ENCODE data around the gene NTN5.
"Not testable (repeated sequence)": the region's sequence is repeated elsewhere in the genome, so short reads cannot be mapped to it uniquely, and the experiment has no call there.

The NTN5 gene

GRCh38 chr19:48644355-48644754 lies 28.5 kb downstream of the NTN5 start:
- DNase-seq (ENCODE audit: low read depth): no peak

DNA sequence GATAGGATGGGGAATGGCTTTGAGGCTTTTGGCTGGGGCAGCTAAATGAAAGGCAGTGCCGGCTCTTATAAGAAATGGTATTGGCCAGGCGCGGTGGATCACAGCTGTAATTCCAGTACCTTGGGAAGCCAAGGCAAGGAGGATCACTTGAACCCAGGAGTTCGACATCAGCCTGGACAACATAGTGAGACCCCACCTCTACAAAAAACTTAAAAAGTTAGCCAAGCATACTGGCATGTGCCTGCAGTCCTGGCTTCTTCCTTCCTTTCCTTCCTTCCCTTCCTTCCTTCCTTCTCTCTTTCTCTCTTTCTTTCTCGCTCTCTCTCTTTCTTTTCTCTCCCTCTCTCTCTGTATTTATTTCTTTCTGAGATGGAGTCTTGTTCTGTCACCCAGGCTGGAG lies 30.0 kb downstream of the NTN5 start:
- no peak for DNase-seq (ENCODE audit: low read depth)

GRCh38 chr19:48641850-48642249 lies 31.0 kb downstream of the NTN5 start:
- DNase-seq (ENCODE audit: low read depth): no peak

DNA sequence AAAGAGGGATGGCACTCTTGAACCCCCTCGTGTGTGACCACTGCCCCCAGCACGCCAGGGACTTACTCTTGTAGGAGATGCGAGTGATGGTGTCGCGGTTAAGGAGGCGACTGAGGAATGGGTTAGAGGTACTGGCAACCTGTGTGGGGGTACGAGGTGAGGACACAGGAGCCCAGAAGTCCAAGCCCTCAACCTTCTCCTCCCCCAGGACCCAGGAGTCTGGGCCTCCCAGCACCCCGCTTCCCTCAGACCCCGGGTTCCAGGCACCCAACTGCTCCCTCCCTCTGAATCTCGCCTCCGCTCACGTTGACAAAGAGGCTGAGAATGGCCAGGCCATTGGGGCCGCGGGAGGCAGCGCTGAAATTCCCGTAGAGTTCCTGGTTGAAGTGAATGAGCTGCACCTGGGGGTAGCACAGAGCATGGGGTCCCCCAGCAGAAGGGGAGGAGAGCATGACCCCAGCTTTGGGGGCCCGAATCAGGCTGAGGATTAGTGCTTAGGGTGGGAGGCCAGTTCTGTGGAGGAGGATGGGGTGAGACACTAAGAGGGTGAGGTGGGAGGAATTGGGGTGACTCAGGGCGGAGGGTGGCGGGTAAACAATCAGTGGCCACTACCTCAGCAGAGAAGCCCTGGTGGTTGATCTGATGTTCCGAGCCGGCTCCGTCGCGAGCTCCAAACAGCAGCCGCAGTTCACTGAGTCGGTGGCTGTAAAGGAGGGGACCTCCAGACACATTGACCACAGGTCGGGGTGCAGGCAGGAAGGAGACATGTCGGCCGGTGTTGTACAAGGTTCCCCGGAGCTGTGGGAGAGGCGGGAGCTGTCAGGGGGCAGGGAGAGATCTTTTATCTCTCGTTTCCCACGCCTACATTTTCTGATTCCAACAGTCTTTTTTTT lies 33.1 kb downstream of the NTN5 start:
- no peak for DNase-seq (ENCODE audit: low read depth)

- no peak for DNase-seq (ENCODE audit: low read depth)
These were observed 33.9 kb downstream of the NTN5 start for GRCh38 chr19:48638831-48639381.

GRCh38 chr19:48637948-48638830 lies 34.6 kb downstream of the NTN5 start:
- peak; percentile 73 for DNase-seq (ENCODE audit: low read depth)

- DNase-seq (ENCODE audit: low read depth): peak; percentile 94
These were observed 35.3 kb downstream of the NTN5 start for GRCh38 chr19:48637449-48637947.

GRCh38 chr19:48636859-48637448 lies 35.9 kb downstream of the NTN5 start, which contains the start of gene DBP:
DBP (minus strand) TSS chr19:48637379; CDS start chr19:48636994, 385 bp downstream.
- no peak for DNase-seq (ENCODE audit: low read depth)

GRCh38 chr19:48635966-48636858 lies 36.6 kb downstream of the NTN5 start:
- DNase-seq (ENCODE audit: low read depth): no peak

GRCh38 chr19:48635263-48635965 lies 37.4 kb downstream of the NTN5 start:
- DNase-seq (ENCODE audit: low read depth): no peak

DNA sequence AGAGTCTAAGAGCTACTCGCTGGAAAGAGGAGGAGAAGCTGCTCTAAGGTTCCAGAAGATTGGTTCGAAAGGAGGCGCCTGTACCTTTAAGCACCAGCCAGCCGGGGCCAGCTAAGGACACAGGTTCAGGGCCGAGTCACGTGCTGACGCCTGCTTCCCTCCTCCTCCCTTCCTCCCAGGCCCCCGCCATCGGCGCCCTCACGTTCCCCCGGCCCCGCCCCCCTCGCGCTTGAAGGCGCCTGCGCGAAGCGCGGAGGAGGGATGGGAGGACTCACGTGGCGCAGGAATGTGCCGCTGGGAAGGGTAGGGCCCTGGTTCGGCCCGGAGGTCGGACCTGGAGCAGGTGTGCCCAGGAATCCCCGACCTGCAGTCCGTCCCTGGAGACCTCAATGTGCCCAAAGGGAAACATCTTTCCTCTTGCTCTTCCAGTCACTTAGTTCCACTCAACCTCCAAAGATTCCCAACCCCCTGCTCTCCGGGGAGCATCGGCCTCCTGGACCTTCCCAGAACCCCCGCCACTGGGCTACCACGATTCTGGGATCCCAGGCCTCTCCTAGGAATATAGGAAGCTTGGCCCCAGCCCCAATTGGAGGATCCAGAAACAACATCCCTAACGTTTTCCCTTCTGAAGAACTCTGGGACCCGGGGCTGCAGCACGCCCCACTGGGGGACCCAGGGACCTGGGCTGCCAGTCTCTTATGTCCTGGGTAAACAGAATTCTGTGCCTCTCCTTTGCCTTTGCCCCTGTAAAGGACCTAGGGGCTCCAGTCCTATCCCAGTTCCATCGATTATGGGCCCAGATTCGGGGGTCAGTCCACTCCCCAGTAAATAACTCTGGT lies 38.2 kb downstream of the NTN5 start:
- peak; percentile 75 for DNase-seq (ENCODE audit: low read depth)

DNA sequence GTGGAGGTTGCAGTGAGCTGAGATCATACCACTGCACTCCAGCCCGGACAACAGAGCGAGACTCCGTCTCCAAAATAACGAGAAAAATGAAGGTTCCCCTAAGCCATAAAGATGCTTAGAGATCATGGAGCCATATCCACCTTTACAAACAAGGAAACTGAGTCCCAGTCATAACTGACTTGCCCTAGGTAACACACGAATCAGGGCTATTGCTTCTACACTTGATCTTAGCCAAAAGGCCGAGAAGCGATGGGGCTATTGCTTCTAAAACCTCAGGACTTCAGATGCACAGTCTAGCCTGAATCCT lies 38.8 kb downstream of the NTN5 start:
- no peak for DNase-seq (ENCODE audit: low read depth)

- no peak for DNase-seq (ENCODE audit: low read depth)
These were observed 39.4 kb downstream of the NTN5 start for GRCh38 chr19:48633148-48634035.

DNA sequence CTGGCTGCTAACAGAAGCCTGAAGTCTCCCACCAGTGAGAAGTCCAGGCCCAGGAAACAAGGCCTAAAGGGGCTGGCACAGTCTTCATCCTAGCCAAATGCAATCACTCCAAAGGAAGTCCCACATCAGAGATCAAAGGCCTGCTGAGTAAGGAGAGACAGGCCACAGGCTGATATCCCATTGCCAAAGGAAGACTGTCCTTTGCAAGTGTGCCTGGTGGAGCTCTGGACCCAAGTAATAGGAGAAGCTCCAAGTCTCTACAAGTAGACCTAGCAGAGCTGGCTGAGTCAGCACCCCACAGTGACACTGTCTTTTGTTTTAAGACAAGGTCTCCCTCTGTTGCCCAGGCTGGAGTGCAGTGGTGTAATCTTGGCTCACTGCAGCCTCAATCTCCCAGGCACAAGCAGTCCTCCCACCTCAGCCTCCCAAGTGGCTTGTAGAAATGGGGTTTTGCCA lies 40.1 kb downstream of the NTN5 start:
- no peak for DNase-seq (ENCODE audit: low read depth)

DNA sequence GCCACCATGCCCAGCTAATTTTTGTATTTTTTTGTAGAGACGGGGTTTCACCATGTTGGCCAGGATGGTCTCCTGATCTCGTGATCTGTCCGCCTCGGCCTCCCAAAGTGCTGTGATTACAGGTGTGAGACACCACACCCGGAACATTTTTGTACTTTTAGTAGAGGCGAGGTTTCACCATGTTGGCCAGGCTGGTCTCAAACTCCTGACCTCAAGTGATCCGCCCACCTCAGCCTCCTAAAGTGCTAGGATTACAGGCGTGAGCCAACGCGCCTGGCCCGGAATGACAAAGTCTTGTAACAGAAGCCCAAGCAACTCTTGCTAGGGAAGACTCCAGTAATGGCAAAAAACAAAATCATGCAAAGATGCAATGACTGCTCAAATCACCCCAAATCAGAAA lies 40.5 kb downstream of the NTN5 start:
- DNase-seq (ENCODE audit: low read depth): not testable (repeated sequence)

DNA sequence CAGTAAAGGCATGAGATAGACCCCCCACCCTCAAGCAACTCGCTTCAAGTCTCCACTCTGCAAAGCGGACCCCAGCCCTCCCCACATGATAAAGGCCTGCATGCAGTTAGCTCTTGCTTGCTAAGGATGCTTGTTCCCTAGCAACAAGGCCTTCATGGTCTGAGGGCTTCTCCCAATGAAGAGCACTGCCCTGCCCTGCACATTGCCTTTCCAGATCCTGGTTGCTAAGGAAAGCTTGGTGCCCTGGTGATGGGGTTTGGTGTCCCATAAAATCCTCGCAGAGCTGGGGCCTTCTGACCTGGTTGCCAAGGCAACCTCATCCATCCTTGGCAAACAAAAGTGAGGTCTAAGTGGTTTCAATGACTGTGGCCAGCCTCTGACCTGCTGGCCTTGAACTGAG lies 41.6 kb downstream of the NTN5 start:
- DNase-seq (ENCODE audit: low read depth): no peak

DNA sequence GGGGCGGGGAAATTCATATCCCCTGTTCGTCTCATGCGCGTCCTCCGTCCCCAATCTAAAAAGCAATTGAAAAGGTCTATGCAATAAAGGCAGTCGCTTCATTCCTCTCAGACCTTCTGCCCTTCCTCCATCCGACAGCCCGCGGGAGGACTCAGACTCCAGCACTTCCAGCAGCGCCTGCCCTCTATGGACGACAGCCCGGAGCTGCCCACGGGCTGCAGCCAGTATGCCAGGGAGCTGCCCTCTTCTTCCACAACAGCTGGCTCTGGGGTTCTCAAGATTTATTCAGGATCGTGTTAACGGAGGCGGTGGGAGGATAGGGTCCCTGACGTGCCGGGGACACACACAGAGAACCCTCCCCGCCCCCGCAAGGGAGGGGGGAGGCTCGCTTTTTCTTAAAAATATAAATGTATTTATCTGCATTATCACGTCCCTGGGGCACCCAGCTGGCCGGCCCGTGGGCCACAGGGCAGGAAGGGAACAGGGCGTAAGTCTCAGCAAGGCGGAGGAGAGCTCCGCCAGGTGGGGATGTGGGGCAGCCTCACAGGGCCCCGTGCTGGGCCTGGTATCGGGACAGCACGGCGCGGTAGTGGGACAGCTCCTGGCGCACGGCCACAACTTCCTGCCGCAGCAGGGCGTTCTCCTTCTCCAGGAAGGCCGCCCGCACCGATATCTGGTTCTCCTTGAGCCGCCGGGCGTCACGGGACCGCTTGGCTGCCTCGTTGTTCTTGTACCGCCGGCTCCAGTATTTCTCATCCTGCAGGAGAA lies 42.3 kb downstream of the NTN5 start:
- DNase-seq (ENCODE audit: low read depth): no peak
